ENCODE data around the gene SPON1. TPM values are rescaled to one million over a fixed set of nuclear protein-coding genes. Genes with fewer than 3 reads are reported as not detected.

The SPON1 gene
- total RNA-seq, 1 experiment from 2014 or later, result 0.20 TPM

GRCh38 chr11:13921545-13921944 is 41.0 kb upstream of the SPON1 start:
- no peak overlapping the region for H3K23ac ChIP-seq (ENCODE audit: insufficient read length, low read depth, low read length)
- no peak for TF ChIP-seq CTCF (conservative IDR thresholded peaks at IDR 0.05)
- H3K18ac ChIP-seq (ENCODE audit: insufficient read length, low read depth, low read length), result no peak overlapping the region
- no peaks in the 10 kb centered on the region for H3K79me2 ChIP-seq (ENCODE audit: insufficient read depth, low read length)
- Mint-ChIP-seq H3K27me3 (ENCODE audit: low read depth) (no peaks in the 10 kb centered on the region), H3K36me3 (ENCODE audit: insufficient read depth in 1 of 3, low read depth in 3 of 3) (0 out of 7 replicates have a peak, but pooled peaks cover 0 to under 1% (median 0%) of the 10 kb centered on the region in 3 experiments), H3K4me3 (no peak overlapping the region), H3K9me3 (0 out of 5 replicates have a peak, but pooled peaks cover 0 to under 1% of the 10 kb centered on the region in 2 experiments), H3K27ac (no peak overlapping the region), H3K4me1 (peaks cover 46 to 47% of the 10 kb centered on the region in 2 experiments)
- no peaks in the 10 kb centered on the region for H3K79me1 ChIP-seq (ENCODE audit: insufficient read depth, low read depth, low read length, poor library complexity, severe bottlenecking)
- no peak overlapping the region for H2BK5ac ChIP-seq (ENCODE audit: insufficient read length, low read length)
- no peak overlapping the region for H2BK15ac ChIP-seq (ENCODE audit: low read depth, low read length)
- H3K9me3 ChIP-seq (ENCODE audit: control insufficient read depth, low read depth, low read length), result no peaks in the 10 kb centered on the region
- no peak overlapping the region for H2AK5ac ChIP-seq (ENCODE audit: insufficient read length, low read length)
- no peak overlapping the region for H4K91ac ChIP-seq (ENCODE audit: insufficient read length, low read depth, low read length)
- H3T11ph ChIP-seq (ENCODE audit: low read length), result no peak overlapping the region
- H2BK20ac ChIP-seq (ENCODE audit: low read depth, low read length, poor library complexity, severe bottlenecking), result no peak overlapping the region
- H3K4ac ChIP-seq (ENCODE audit: low read depth, low read length), result no peak overlapping the region
- WGBS (ENCODE audit: extremely low coverage, insufficient read length, low lambda C conversion rate), result no CpG with 5 or more reads among the region's 8 CpGs
- H3K14ac ChIP-seq (ENCODE audit: insufficient read depth, low read length), result no peak overlapping the region
- H2AFZ ChIP-seq (ENCODE audit: low read length), result no peak overlapping the region
- DNase-seq, result no peak
- H3K23me2 ChIP-seq (ENCODE audit: insufficient read length, low read depth, low read length, poor library complexity, severe bottlenecking), result no peaks in the 10 kb centered on the region
- no peak overlapping the region for H3K56ac ChIP-seq (ENCODE audit: insufficient read length, low read depth, low read length)
- no peak overlapping the region for H2BK120ac ChIP-seq (ENCODE audit: low read depth, low read length, poor library complexity, severe bottlenecking)
- H2BK12ac ChIP-seq (ENCODE audit: insufficient read length, low read depth, low read length), result no peak overlapping the region
- no peak overlapping the region for H3K4me2 ChIP-seq (ENCODE audit: insufficient read depth, insufficient read length, low read length)
- no peak overlapping the region for H4K8ac ChIP-seq (replicated peaks; ENCODE audit: insufficient read length, low read depth, low read length)
- no peaks in the 10 kb centered on the region for H3K27me3 ChIP-seq (ENCODE audit: insufficient read depth, low read length)
- H3K9ac ChIP-seq (ENCODE audit: extremely low read depth, insufficient read length, low read length), result no peak overlapping the region
- no peaks in the 10 kb centered on the region for H4K20me1 ChIP-seq (ENCODE audit: control insufficient read depth, insufficient read depth, insufficient read length)
- peaks cover 19% of the 10 kb centered on the region for H3K4me1 ChIP-seq (ENCODE audit: insufficient read depth, low read length)
- H3K27ac ChIP-seq (ENCODE audit: insufficient read length, low read depth, low read length), result no peak overlapping the region
- H4K5ac ChIP-seq (ENCODE audit: insufficient read length, low read depth, low read length), result no peak overlapping the region

Data from H9 (cell line).